Measurements from ENCODE around the gene BAD. TPM values are rescaled to one million over a fixed set of nuclear protein-coding genes. Genes with fewer than 3 reads are reported as not detected.

Gene BAD
- total RNA-seq, 2 donors from 2014 or later: 39.2 to 83.8 TPM

- DNase-seq (ENCODE audit: low spot score) (no peak), ATAC-seq (ENCODE audit: insufficient number of reproducible peaks, low FRiP score, low read depth) (peak; percentile 1)
- TF ChIP-seq CTCF (IDR thresholded peaks at IDR 0.05): no peak
- Histone ChIP-seq H3K27ac (peak overlapping the region; percentile 50 to 66), H3K9me3 (no peaks in the 10 kb centered on the region), H3K4me3 (peak overlapping the region; percentile 92), H3K36me3 (no peaks in the 10 kb centered on the region), H3K4me1 (ENCODE audit: control insufficient read depth in 1 of 2, low read depth in 2 of 2) (peaks cover under 1 to 25% of the 10 kb centered on the region in 2 donors), H3K27me3 (replicated peaks; ENCODE audit: insufficient read depth) (no peaks in the 10 kb centered on the region)
Observed at GRCh38 chr11:64305691-64306562, 21.5 kb upstream of the BAD start.

- peak; percentile 72 for ATAC-seq (ENCODE audit: insufficient number of reproducible peaks, low FRiP score, low read depth)
- no peak for TF ChIP-seq CTCF (IDR thresholded peaks at IDR 0.05)
- Histone ChIP-seq H3K9me3 (no peaks in the 10 kb centered on the region), H3K4me3 (peak within 1 kb of the TSS; percentile 92), H3K36me3 (no peaks in the 10 kb centered on the region), H3K27ac (peak within 1 kb of the TSS; percentile 64 to 66), H3K4me1 (ENCODE audit: control insufficient read depth in 1 of 2, low read depth in 2 of 2) (peaks cover 7 to 32% of the 10 kb centered on the region in 2 donors), H3K27me3 (replicated peaks; ENCODE audit: insufficient read depth) (no peaks in the 10 kb centered on the region)
- DNase-seq (ENCODE audit: low spot score): peak; percentile 100
Observed at GRCh38 chr11:64305075-64305690, 20.7 kb upstream of the BAD start, which contains the start of gene ESRRA. TSS of gene ESRRA (plus strand) at chr11:64305524. CDS start at chr11:64307180, 1,656 bp downstream.

GRCh38 chr11:64304316-64305072 is 20.0 kb upstream of the BAD start:
- DNase-seq (ENCODE audit: low spot score) (peak; percentile 77), ATAC-seq (ENCODE audit: insufficient number of reproducible peaks, low FRiP score, low read depth) (peak; percentile 14)
- TF ChIP-seq CTCF (IDR thresholded peaks at IDR 0.05): peak; percentile 86
- Histone ChIP-seq H3K4me1 (ENCODE audit: control insufficient read depth in 1 of 2, low read depth in 2 of 2) (peaks cover 12 to 39% of the 10 kb centered on the region in 2 donors), H3K27ac (peak overlapping the region; percentile 43 to 64), H3K9me3 (no peaks in the 10 kb centered on the region), H3K36me3 (no peaks in the 10 kb centered on the region), H3K27me3 (replicated peaks; ENCODE audit: insufficient read depth) (no peaks in the 10 kb centered on the region), H3K4me3 (peak overlapping the region; percentile 92)

GRCh38 chr11:64304032-64304315 is 19.5 kb upstream of the BAD start:
- H3K27ac ChIP-seq: no peak overlapping the region
- H3K36me3 ChIP-seq: no peaks in the 10 kb centered on the region
- TF ChIP-seq CTCF (IDR thresholded peaks at IDR 0.05): no peak
- H3K4me3 ChIP-seq: peak overlapping the region; percentile 92
- peaks cover 13 to 44% of the 10 kb centered on the region in 2 donors for H3K4me1 ChIP-seq (ENCODE audit: control insufficient read depth in 1 of 2, low read depth in 2 of 2)
- ATAC-seq (ENCODE audit: insufficient number of reproducible peaks, low FRiP score, low read depth) (no peak), DNase-seq (ENCODE audit: low spot score) (no peak)
- no peaks in the 10 kb centered on the region for H3K27me3 ChIP-seq (replicated peaks; ENCODE audit: insufficient read depth)
- H3K9me3 ChIP-seq: no peaks in the 10 kb centered on the region
